GM19023 (cell line): ENCODE results near the gene MEGF11.
"Not testable (repeated sequence)": the region's sequence is repeated elsewhere in the genome, so short reads cannot be mapped to it uniquely, and the experiment has no call there.

Experiments
- ATAC-seq: cut with Tn5 transposase; IDR thresholded peaks from one replicate; pipeline ENCODE4 v1.9.1; 2021; ENCODE audit warnings: mild to moderate bottlenecking, moderate library complexity; ENCODE audit not compliant: unreplicated experiment

Gene MEGF11

GRCh38 chr15:65907661-65908060 lies 345.9 kb downstream of the MEGF11 start:
- ATAC-seq = no peak

- no peak for ATAC-seq
These were observed 347.2 kb downstream of the MEGF11 start for GRCh38 chr15:65906396-65906795.

- ATAC-seq = no peak
These were observed 349.2 kb downstream of the MEGF11 start for GRCh38 chr15:65904301-65904700.

GRCh38 chr15:65903296-65904073 lies 350.1 kb downstream of the MEGF11 start:
- no peak for ATAC-seq

DNA sequence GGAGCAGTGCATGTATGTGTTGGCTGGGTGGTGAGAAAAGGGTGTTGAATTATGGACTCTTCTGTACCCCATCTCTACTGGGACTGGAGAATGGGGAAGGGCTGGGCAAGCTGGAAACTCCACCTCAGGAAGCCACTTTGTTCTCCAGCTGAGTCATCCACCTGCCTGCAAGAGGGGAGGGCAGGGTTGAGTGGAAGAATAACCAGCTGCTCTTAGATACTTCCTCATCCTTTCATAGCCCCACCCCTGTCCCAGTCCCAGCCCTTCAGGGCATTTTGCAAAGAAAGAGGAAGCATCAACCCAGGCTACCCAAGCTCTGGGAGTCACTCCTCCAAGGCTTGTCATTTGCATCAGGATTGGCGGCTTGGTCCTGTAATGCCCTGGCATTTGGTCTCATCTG lies 351.2 kb downstream of the MEGF11 start:
- peak; percentile 65 for ATAC-seq

GRCh38 chr15:65901836-65902235 lies 351.7 kb downstream of the MEGF11 start:
- no peak for ATAC-seq

DNA sequence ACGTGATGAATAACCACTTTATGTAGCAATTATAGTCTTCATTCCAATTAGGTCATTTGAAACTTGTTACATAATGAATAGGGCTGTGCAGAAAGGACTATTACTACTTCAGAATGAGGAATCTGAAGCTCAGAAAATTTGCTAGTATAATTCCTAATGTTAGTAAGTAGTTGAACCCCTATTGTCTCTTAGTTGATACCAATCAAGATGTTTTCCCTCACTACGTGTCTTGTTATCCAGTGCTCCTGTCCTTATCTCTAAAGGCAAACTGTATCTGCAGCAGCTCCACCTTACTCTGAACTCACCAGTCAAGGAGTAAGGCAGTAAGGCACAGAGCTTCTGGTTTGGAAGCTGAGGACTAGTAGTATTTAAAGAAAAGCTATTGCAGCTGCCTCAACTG lies 352.2 kb downstream of the MEGF11 start:
- no peak for ATAC-seq

GRCh38 chr15:65900488-65900887 lies 353.1 kb downstream of the MEGF11 start:
- no peak for ATAC-seq

DNA sequence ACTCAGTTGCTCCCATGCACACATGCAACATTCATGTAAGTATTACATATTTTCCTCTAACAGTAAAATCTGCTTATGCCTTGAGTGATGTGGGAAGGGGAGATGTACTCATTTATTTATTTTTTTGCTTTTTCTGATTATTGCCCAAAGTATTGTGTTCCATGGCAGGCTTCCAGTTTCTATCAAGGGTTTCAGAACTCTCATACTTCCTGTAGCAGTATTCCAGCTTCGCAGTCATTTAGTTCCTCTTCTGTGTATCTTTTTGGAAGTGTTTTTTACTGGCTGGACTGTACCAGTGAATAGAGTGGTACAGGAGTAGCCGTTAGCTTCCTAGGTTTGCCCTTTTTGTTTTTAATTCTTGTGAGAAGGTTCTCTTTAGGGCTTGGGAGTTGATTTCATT lies 357.3 kb downstream of the MEGF11 start:
- no peak for ATAC-seq

GRCh38 chr15:65893060-65893459 lies 360.5 kb downstream of the MEGF11 start:
- ATAC-seq = no peak

- no peak for ATAC-seq
These were observed 364.6 kb downstream of the MEGF11 start for GRCh38 chr15:65888981-65889380.

GRCh38 chr15:65887565-65887964 lies 366.0 kb downstream of the MEGF11 start:
- ATAC-seq = no peak

- ATAC-seq = no peak
These were observed 367.8 kb downstream of the MEGF11 start for GRCh38 chr15:65885668-65886218.

DNA sequence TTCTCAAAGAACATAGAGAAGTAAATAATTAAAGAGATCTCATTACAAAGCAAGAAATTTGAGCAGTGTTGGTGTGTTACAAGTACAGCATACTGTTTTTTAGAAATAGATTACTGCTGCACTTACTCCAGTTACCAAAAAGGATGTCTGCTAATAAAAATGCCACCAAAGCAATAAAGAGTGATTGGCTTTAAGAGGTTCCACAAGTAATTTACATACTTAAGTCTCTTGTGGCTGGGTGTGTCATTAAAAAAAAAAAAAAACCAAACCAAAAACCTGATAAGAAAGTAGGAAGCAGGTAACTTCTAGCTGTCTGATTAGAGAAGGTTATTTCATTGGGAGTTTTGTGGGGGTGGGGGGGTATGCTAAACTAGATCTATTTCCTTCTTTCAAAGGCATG lies 369.0 kb downstream of the MEGF11 start:
- ATAC-seq = no peak

GRCh38 chr15:65883571-65883970 lies 370.0 kb downstream of the MEGF11 start:
- no peak for ATAC-seq

DNA sequence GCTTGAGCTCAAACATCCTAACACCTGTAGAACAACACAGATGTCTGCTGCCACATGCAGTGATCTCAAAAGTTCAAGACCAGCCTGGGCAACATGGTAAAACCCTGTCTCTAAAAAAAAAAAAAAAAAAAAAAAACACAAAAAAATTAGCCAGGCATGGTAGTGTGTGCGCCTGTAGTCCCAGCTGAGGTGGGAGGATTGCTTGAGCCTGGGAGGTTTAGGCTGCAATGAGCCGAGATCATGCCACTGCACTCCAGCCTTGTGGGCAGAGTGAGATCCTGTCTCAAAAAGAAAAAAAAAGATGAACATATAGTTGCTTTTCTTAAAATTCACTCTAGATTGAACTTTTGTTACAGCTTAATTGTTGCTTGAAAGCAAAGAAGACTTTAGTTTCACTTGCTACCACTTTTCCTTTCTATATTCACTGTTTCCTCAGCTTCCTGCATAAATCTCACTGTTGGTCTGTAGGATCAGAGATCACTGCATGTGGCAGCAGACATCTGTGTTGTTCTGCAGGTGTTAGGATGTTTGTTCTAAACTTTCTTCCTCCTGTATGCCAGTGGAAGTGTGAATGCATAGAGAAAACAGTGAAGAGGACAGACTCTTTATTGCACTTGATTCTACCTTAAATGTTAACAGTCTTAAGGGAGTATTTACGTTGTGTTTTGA lies 371.6 kb downstream of the MEGF11 start:
- no peak for ATAC-seq

DNA sequence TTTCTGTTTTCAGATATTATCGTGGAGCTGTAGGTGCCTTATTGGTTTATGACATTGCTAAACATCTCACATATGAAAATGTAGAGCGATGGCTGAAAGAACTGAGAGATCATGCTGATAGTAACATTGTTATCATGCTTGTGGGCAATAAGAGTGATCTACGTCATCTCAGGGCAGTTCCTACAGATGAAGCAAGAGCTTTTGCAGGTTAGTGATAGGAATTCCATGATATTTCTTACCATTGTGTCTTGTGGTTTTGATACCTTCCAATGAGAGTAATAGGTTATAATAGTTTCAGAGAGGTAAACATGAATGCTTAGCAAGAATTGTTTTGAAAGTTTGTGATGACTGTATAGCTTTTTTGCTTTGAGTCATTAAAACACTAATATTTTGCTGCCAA lies 375.8 kb downstream of the MEGF11 start:
- ATAC-seq = no peak

DNA sequence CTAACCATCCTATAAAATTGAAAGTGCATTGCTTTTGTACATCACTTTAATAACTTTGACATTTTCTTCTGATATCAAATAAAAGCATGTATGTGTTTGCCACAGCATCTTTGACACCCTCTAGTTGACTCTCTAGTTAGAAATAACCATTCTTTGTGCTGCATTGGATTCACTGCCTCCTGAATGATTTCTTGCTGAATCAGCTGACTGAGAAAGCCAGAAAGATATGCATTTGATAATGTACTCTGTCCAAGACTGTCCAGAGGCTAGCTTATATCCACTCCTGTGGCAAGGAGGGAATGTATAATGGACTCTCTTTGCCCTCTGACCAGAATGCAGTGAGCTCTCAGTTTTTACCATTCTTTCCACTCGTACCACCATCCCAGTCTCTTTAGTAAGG lies 378.1 kb downstream of the MEGF11 start:
- ATAC-seq = no peak

DNA sequence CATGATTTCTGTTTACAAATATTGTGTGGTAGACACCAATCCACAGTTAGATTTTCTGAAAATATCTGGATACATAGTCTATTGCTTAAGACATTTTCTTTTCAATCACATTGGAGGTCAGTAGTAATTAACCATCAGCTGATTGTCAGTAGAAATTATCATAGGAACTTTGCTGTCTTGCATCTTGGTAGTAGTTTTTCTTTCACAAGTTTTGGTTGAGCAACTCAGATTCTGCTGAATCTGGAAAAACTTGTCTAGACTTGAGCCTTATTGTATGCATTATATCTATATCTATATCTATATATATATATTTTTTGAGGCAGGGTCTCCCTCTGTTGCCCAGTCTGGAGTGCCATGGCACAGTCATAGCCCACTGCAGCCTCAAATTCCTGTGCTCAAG lies 380.3 kb downstream of the MEGF11 start:
- ATAC-seq = no peak

DNA sequence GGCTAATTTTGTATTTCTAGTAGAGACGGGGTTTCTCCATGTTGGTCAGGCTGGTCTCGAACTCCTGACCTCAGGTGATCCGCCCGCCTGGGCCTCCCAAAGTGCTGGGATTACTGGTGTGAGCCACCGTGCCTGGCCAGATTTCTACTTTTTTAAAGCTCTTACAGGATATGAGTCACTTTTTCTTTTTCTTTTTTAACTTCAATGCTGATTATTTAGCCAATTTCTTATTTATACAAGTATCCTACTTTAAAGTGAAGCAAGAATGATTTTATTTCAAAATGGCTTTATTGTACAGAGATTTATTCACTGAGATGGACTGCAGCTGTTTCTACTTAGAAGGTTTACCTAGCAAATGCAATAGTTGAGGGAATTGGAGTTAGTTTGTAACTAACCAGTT lies 381.0 kb downstream of the MEGF11 start:
- not testable (repeated sequence) for ATAC-seq

DNA sequence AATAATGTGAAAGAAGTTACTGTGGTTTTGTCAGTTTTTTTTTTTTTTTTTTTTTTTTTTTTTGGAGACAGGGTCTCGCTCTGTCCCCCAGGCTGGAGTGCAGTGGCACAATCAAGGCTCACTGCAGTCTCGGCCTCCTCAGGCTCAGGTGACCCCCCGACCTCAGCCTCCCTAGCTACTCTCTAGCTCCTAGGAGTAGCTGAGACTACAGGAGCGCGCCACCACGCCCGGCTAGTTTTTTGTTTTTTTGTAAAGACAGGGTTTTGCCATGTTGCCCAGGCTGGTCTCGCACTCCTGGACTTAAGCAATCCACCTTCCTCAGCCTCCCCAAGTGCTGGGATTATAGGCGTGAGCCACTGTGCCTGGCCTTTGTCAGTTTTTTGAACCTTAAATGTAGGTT lies 381.7 kb downstream of the MEGF11 start:
- ATAC-seq = not testable (repeated sequence)

- no peak for ATAC-seq
These were observed 382.5 kb downstream of the MEGF11 start for GRCh38 chr15:65870889-65871533.
